A549 (cell line): ENCODE data around the gene TVP23A. TPM values are rescaled to one million over a fixed set of nuclear protein-coding genes. Genes with fewer than 3 reads are reported as not detected.
A peak's percentile ranks its signal among the peaks of the same experiment; 100 is the strongest.

ENCODE experiments used
- ATAC-seq, 2 experiments: fragments of 200-7000 bp in 1 of 2; fragments of >200 bp in 1 of 2; cut with Nextera tagmentation in 1 of 2; cut with Tn5 transposase in 1 of 2; 3 replicates each; pipeline versions ENCODE4 v1.8.0 to v1.9.1; 2018 to 2020; ENCODE audit warnings: mild to moderate bottlenecking in 1 of 2, moderate library complexity in 1 of 2
- CTCF ChIA-PET: fragments of 300-600 bp; sonication (Branson Sonifier 250); formaldehyde crosslinking; extraction: SDS; loops from one replicate; lab custom pipeline; 2021; ENCODE audit warnings: antibody characterized with exemption, inconsistent platforms; lab: Yijun Ruan, JAX
- POLR2A ChIA-PET: fragments of 350-600 bp; formaldehyde crosslinking; extraction: SDS; loops from one replicate; lab custom pipeline; 2021; ENCODE audit warnings: antibody characterized with exemption, inconsistent platforms; lab: Yijun Ruan, JAX
- DNase-seq, 2 experiments: peaks; one replicate each; pipeline versions ENCODE4 v3.0.0 to v3.0.0-alpha.2; 2011 to 2016; ENCODE audit warnings: low read depth in 1 of 2, low spot score in 1 of 2
- FAIRE-seq: peaks from 2 replicates; lab custom pipeline; 2011; peaks lifted over from hg19 to GRCh38; lab: Jason Lieb, UNC
- H3K27ac ChIP-seq, 2 experiments: fragments of >200 bp; sonication (Bioruptor Twin); formaldehyde crosslinking; 3 replicates each; pipeline ENCODE4 v1.5.1; 2016 to 2017
- H3K4me1 ChIP-seq: fragments of >200 bp; sonication (Bioruptor Twin); formaldehyde crosslinking; 3 replicates; pipeline ENCODE4 v1.6.1; 2016
- H3K4me2 ChIP-seq: fragments of >200 bp; sonication (Bioruptor Twin); formaldehyde crosslinking; 3 replicates; pipeline ENCODE4 v1.6.1; 2016
- H3K4me3 ChIP-seq: fragments of >200 bp; sonication (Bioruptor Twin); formaldehyde crosslinking; 3 replicates; pipeline ENCODE4 v1.5.1; 2016
- H3K9me3 ChIP-seq: fragments of >200 bp; sonication (Bioruptor Twin); formaldehyde crosslinking; 3 replicates; pipeline ENCODE4 v1.6.1; 2016
- ATOH8 ChIP-seq: fragments of 250-450 bp; sonication (Bioruptor Pico); IDR thresholded peaks from 2 replicates; pipeline ENCODE4 v1.5.0; 2020; ENCODE audit warnings: low read depth, mild to moderate bottlenecking, moderate library complexity
- BHLHE40 ChIP-seq: IDR thresholded peaks from 2 replicates; pipeline ENCODE4 v1.6.1; 2012; ENCODE audit warnings: low read depth, low read length, inconsistent platforms
- CHD4 ChIP-seq: fragments of 200-600 bp; sonication (generic); IDR thresholded peaks from 2 replicates; pipeline ENCODE4 v1.6.1; 2016; ENCODE audit warnings: antibody characterized with exemption, mild to moderate bottlenecking, borderline replicate concordance
- CTCF ChIP-seq: fragments of >200 bp; sonication (Bioruptor Twin); formaldehyde crosslinking; IDR thresholded peaks from 3 replicates; pipeline ENCODE4 v1.5.1; 2016
- EHF ChIP-seq: fragments of 250-450 bp; sonication (Bioruptor Pico); IDR thresholded peaks from 2 replicates; pipeline ENCODE4 v1.5.0; 2020; ENCODE audit warnings: mild to moderate bottlenecking
- FOSL2 ChIP-seq, 2 experiments: fragments of 450-650 bp in 1 of 2; fragments of >200 bp in 1 of 2; sonication (Bioruptor Twin) in 1 of 2; formaldehyde crosslinking; IDR thresholded peaks; 2 replicates each; pipeline versions ENCODE4 v1.5.0 to v1.6.1; 2016 to 2020; ENCODE audit warnings: mild to moderate bottlenecking in 1 of 2, moderate library complexity in 1 of 2
- GATA3 ChIP-seq: IDR thresholded peaks from 2 replicates; pipeline ENCODE4 v1.6.1; 2012; ENCODE audit warnings: borderline replicate concordance
- HDAC2 ChIP-seq: fragments of 200-600 bp; sonication (generic); IDR thresholded peaks from 2 replicates; pipeline ENCODE4 v1.6.1; 2016
- HOXB13 ChIP-seq: fragments of 250-450 bp; sonication (Bioruptor Pico); IDR thresholded peaks from 2 replicates; pipeline ENCODE4 v1.5.0; 2020; ENCODE audit warnings: low read depth, mild to moderate bottlenecking, moderate library complexity
- MAX ChIP-seq: IDR thresholded peaks from 2 replicates; pipeline ENCODE4 v1.6.1; 2012
- NR3C1 ChIP-seq: fragments of >200 bp; sonication (Bioruptor Twin); formaldehyde crosslinking; IDR thresholded peaks from 3 replicates; pipeline ENCODE4 v1.6.1; 2017
- PBX3 ChIP-seq: IDR thresholded peaks from 2 replicates; pipeline ENCODE4 v1.6.1; 2012
- RAD21 ChIP-seq, 2 experiments: fragments of >200 bp in 1 of 2; sonication (Bioruptor Twin) in 1 of 2; formaldehyde crosslinking in 1 of 2; IDR thresholded peaks in 1 of 2; conservative IDR thresholded peaks in 1 of 2; 2 replicates in 1 of 2; 3 replicates in 1 of 2; pipeline ENCODE4 v1.6.1; 2012 to 2018; ENCODE audit warnings: inconsistent platforms in 1 of 2
- RARB ChIP-seq: fragments of 250-450 bp; sonication (Bioruptor Pico); IDR thresholded peaks from 2 replicates; pipeline ENCODE4 v1.8.0; 2021; ENCODE audit warnings: mild to moderate bottlenecking, moderate library complexity
- RNF2 ChIP-seq: fragments of 200-600 bp; sonication (generic); IDR thresholded peaks from 2 replicates; pipeline ENCODE4 v1.6.1; 2016; ENCODE audit warnings: low read depth, mild to moderate bottlenecking, antibody characterized with exemption, moderate library complexity, borderline replicate concordance
- SMC3 ChIP-seq: fragments of >200 bp; sonication (Bioruptor Twin); formaldehyde crosslinking; IDR thresholded peaks from 3 replicates; pipeline ENCODE4 v1.6.1; 2018; ENCODE audit warnings: inconsistent platforms
- TFCP2L1 ChIP-seq: fragments of 250-450 bp; sonication (Bioruptor Pico); IDR thresholded peaks from 2 replicates; pipeline ENCODE4 v1.5.0; 2021; ENCODE audit warnings: mild to moderate bottlenecking
- ZSCAN20 ChIP-seq: fragments of 250-450 bp; sonication (Bioruptor Pico); IDR thresholded peaks from 2 replicates; pipeline ENCODE4 v1.8.0; 2022; ENCODE audit warnings: mild to moderate bottlenecking, moderate library complexity
- WGBS: methylation state at CpG from one replicate; pipeline ENCODE4 v1.1.6; 2017; ENCODE audit errors: missing lambda C conversion rate; 5-methylcytosine and 5-hydroxymethylcytosine counted together
- polyA plus RNA-seq, 4 experiments: library from polyadenylated mRNA; depleted of rRNA in 3 of 4; stranded (reverse); fragments of >200 nt; fragmentation: RNase III in 1 of 4; extraction: RNeasy Plus Mini Kit Qiagen cat#74134 plus additional on column Dnase treatment in 1 of 4; gene quantifications; 2 replicates in 3 of 4; 3 replicates in 1 of 4; pipeline ENCODE4 v1.2.3, GENCODE V29; 2011 to 2017

Gene TVP23A
- polyA plus RNA-seq, 2 of the 4 experiments (the other 2 are of a cell fraction) = 0.03 TPM; not detected in 1

- ChIA-PET POLR2A (interaction anchor here (0.6 to 1.1 kb wide), 2 partner anchors 12 to 125 kb away, joined by 3 to 7 read pairs; partner anchors contain the start of gene NUBP1), CTCF (interaction anchor here (0.8 to 2.9 kb wide), 4 partner anchors 187 to 222 kb away, joined by 3 to 16 read pairs (median 6); no protein-coding TSS in a partner anchor)
- Histone ChIP-seq H3K4me3 (no peak overlapping the region), H3K9me3 (peaks cover 3% of the 10 kb centered on the region; the same call in 1 of the 3 replicates), H3K4me1 (peaks cover 13% of the 10 kb centered on the region; the same call in 2 of the 3 replicates), H3K27ac (no peak overlapping the region), H3K4me2 (no peak overlapping the region)
- FAIRE-seq = no peak
- no peak for TF ChIP-seq TFCP2L1 (CRISPR knock-in tag)
- TF ChIP-seq NR3C1 = no peak
- no peak for TF ChIP-seq RNF2
- TF ChIP-seq HDAC2 = no peak
- TF ChIP-seq ZSCAN20 = no peak
- TF ChIP-seq ATOH8 (CRISPR knock-in tag) = no peak
- WGBS = 79% methylated on average over 7 of the region's 7 CpGs
- ATAC-seq = no peak
- DNase-seq = no peak
These were observed 86.8 kb downstream of the TVP23A start for GRCh38 chr16:10731790-10732189.

- ChIA-PET POLR2A (no interaction called here), CTCF (interaction anchor here (0.7 to 2.4 kb wide), 8 partner anchors 8 to 472 kb away, joined by 3 to 11 read pairs (median 3); partner anchors contain the start of gene EMP2)
- H3K4me2 ChIP-seq = peak overlapping the region; percentile 63
- ATAC-seq (peak; percentile 96 to 97), DNase-seq (peak; percentile 71 to 80), FAIRE-seq (no peak)
- peaks cover 12% of the 10 kb centered on the region; the same call in 2 of the 3 replicates for H3K4me1 ChIP-seq
- TF ChIP-seq BHLHE40 = no peak
- no peak for TF ChIP-seq RARB
- no peak for TF ChIP-seq GATA3
- no peak for TF ChIP-seq CHD4
- TF ChIP-seq CTCF = peak; percentile 31; the same call in 1 of the 3 replicates
- TF ChIP-seq MAX = peak; percentile 56
- TF ChIP-seq RAD21 (conservative IDR thresholded peaks at IDR 0.05 in 1 of 2, IDR thresholded peaks at IDR 0.05 in 1 of 2) = peak; percentile 69 to 70
- peak; percentile 52 for TF ChIP-seq SMC3
- TF ChIP-seq HOXB13 (CRISPR knock-in tag) = no peak
- TF ChIP-seq PBX3 = no peak
- peak; percentile 69 for TF ChIP-seq FOSL2 (IDR thresholded peaks at IDR 0.05)
- TF ChIP-seq FOSL2 (CRISPR knock-in tag; IDR thresholded peaks at IDR 0.05) = peak; percentile 89
- no peak for TF ChIP-seq EHF (CRISPR knock-in tag)
- H3K4me3 ChIP-seq = no peak overlapping the region
- peak overlapping the region; percentile 54 to 74; a peak in 3 of 6 replicates for H3K27ac ChIP-seq
- 39% methylated on average over 18 of the region's 19 CpGs for WGBS
- H3K9me3 ChIP-seq = peaks cover 3% of the 10 kb centered on the region; the same call in 1 of the 3 replicates
These were observed 89.2 kb downstream of the TVP23A start for GRCh38 chr16:10729104-10730048.
